RWPE1 (cell line): ENCODE results near the gene VMO1.

Source experiments
- CTCF ChIA-PET: fragments of 350-600 bp; sonication (Branson Sonifier 250); formaldehyde crosslinking; extraction: SDS; loops from one replicate; lab custom pipeline; 2021; lab: Yijun Ruan, JAX
- POLR2A ChIA-PET: fragments of 400-600 bp; formaldehyde crosslinking; extraction: SDS; loops from one replicate; lab custom pipeline; 2020; ENCODE audit warnings: antibody characterized with exemption; ENCODE audit not compliant: low non-redundant PET; lab: Yijun Ruan, JAX
- DNase-seq: peaks from one replicate; pipeline ENCODE4 v3.0.0; 2012; ENCODE audit warnings: low spot score
- H3K27ac ChIP-seq: fragments of 450-650 bp; 2 replicates; pipeline ENCODE4 v1.5.1; 2017
- TF ChIP-seq, protein P1 (sequence below): fragments of 450-650 bp; conservative IDR thresholded peaks from 2 replicates; pipeline ENCODE4 v1.5.1; 2017; ENCODE audit warnings: low read depth, mild to moderate bottlenecking

VMO1 gene

DNA sequence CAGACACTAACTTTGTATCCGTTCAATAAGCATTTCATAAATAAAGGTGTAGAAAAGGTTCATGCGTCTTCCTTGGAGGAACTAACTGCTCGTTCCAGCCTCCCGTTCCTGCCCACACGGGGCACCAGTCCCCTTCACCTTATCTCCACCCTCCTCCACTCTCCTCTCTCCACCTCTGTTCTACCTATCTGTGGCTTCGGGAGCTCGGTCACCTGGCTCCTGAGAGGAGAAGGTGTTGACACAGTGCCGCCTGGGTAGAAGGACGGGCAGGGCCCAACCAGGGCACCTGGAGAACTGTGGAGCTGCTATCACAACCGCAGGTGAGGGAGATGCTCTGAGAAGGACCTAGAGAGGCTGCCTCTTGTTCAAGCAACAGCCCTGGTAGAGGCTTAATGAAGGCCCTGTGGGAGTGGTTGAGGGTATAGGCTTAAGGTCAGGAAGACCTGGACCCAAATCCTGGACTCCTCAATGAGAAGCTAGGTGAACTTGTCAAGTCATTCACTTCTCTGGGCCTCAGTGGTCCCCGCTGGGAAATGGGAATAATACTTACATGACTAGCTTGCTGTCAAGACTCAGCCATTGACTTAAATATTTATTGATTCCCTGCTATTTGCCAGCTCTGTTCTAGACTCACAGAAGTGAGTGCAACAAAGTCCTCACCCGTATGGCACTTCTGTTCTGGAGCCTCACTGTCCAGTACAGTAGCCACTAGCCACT, 37.4 kb upstream of the VMO1 start:
- peak overlapping the region; percentile 39 for H3K27ac ChIP-seq
- ChIA-PET POLR2A (interaction anchor here (0.5 kb wide), 1 partner anchor 29 kb away, joined by 8 read pairs; no protein-coding TSS in a partner anchor), CTCF (interaction anchor here (0.7 kb wide), 1 partner anchor 32 kb away, joined by 3 read pairs; no protein-coding TSS in a partner anchor)
- TF ChIP-seq, protein P1, sequence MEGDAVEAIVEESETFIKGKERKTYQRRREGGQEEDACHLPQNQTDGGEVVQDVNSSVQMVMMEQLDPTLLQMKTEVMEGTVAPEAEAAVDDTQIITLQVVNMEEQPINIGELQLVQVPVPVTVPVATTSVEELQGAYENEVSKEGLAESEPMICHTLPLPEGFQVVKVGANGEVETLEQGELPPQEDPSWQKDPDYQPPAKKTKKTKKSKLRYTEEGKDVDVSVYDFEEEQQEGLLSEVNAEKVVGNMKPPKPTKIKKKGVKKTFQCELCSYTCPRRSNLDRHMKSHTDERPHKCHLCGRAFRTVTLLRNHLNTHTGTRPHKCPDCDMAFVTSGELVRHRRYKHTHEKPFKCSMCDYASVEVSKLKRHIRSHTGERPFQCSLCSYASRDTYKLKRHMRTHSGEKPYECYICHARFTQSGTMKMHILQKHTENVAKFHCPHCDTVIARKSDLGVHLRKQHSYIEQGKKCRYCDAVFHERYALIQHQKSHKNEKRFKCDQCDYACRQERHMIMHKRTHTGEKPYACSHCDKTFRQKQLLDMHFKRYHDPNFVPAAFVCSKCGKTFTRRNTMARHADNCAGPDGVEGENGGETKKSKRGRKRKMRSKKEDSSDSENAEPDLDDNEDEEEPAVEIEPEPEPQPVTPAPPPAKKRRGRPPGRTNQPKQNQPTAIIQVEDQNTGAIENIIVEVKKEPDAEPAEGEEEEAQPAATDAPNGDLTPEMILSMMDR: no peak
- no peak for DNase-seq

DNA sequence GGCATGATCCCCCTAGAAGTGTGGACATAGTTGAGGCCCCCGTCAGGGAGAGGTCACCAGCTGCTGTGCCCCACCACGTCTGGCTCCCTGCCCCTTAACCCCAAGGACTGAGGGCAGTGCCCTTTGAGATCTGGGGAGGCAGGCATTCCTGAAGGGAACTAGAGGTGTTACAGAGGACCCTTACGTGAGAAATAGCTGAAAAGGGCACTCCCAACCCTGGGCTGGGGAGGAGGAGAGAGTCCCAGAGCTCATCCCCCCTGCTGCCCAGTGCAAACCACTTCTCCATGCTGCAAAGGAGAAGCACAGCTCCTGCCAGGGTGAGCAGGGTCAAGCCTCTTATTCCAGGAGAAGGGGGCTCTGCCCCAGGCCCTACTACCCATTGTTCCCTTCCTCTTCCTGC, 36.7 kb upstream of the VMO1 start:
- CTCF ChIA-PET: no interaction called here
- POLR2A ChIA-PET: interaction anchor here (0.6 kb wide), 1 partner anchor 25 kb away, joined by 3 read pairs; no protein-coding TSS in a partner anchor
- H3K27ac ChIP-seq: peak overlapping the region; percentile 39
- DNase-seq: no peak
- TF ChIP-seq, protein P1: no peak

- no peak overlapping the region for H3K27ac ChIP-seq
- TF ChIP-seq, protein P1: no peak
- ChIA-PET POLR2A (no interaction called here), CTCF (interaction anchor here (1.5 kb wide), 1 partner anchor 9 kb away, joined by 6 read pairs; no protein-coding TSS in a partner anchor)
- DNase-seq: no peak
Observed at GRCh38 chr17:4818276-4818675, 32.1 kb upstream of the VMO1 start.

- CTCF ChIA-PET: no interaction called here
- TF ChIP-seq, protein P1: no peak
Observed at GRCh38 chr17:4816826-4817225, 30.7 kb upstream of the VMO1 start.

DNA sequence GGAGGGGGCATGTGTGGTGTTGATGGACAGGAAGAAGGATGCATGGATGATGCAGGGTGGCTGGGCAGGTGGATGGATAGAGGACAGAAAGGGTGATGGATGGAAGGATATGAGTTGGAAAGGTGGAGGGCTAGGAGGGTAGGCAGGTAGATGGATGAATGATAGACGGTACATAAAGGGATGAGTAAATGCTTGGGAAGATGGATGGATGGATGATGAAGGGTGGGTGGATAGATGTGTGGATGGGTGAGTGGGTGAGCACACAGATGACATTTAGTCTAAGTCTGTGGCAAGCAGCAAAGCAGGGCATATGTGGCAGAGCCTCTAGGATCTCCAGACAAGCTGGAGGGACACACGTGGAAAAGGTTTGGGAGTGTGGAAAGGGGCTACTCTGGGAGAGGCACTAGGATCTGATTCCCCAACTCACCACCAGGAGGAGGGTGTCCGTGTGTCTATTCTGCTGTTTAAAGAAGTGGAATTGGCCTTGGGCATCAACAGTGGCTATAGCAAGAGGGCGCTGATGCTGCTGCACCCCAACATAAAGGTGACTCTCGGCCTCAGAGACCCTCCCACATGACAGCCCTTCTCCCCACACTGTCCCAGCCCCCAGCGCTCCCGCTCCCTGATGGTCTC, 29.0 kb upstream of the VMO1 start:
- CTCF ChIA-PET: interaction anchor here (0.6 kb wide), 1 partner anchor 30 kb away, joined by 4 read pairs; no protein-coding TSS in a partner anchor
- no peak for DNase-seq
- no peak overlapping the region for H3K27ac ChIP-seq
- TF ChIP-seq, protein P1: no peak
- POLR2A ChIA-PET: no interaction called here

More at GRCh38 chr17:4816826-4817225, 30.7 kb upstream of the VMO1 start:
- POLR2A ChIA-PET: interaction anchor here (1.0 kb wide), 1 partner anchor 10 kb away, joined by 4 read pairs; the partner anchor contains the start of gene PLD2
- no peak for DNase-seq
- H3K27ac ChIP-seq: no peak overlapping the region

DNA sequence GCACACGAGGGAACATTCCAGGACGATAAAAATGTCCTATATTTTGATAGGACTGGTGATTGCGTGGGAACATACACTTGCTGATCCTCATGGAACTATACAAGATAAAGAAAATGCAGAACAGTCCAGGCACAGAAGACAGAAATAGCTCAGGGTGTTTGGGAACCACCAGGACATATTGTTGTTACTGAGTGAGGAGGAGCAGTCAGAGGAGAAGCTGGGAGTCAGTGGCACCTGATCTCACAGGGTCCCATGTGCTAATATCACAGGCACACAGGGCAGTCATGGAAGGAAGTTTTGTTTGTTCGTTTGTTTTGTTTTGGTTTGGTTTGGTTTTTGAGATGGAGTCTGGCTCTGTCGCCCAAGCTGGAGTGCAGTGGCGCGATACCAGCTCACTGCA, 26.5 kb upstream of the VMO1 start:
- ChIA-PET CTCF (interaction anchor here (0.8 kb wide), 1 partner anchor 23 kb away, joined by 3 read pairs; no protein-coding TSS in a partner anchor), POLR2A (interaction anchor here (0.7 kb wide), 1 partner anchor 77 kb away, joined by 4 read pairs; no protein-coding TSS in a partner anchor)
- no peak for DNase-seq
- H3K27ac ChIP-seq: peak overlapping the region; percentile 55
- TF ChIP-seq, protein P1: no peak
